GM19239 (cell line): Measurements from ENCODE around the gene PUS1.
"Not testable (repeated sequence)": the region's sequence is repeated elsewhere in the genome, so short reads cannot be mapped to it uniquely, and the experiment has no call there.

Experiments used
- DNase-seq: peaks from one replicate; pipeline ENCODE4 v3.0.0; 2011; ENCODE audit warnings: low spot score; ENCODE audit not compliant: insufficient read length
- FAIRE-seq: peaks from 2 replicates; lab custom pipeline; 2011; peaks lifted over from hg19 to GRCh38; lab: Jason Lieb, UNC

The PUS1 gene

DNA sequence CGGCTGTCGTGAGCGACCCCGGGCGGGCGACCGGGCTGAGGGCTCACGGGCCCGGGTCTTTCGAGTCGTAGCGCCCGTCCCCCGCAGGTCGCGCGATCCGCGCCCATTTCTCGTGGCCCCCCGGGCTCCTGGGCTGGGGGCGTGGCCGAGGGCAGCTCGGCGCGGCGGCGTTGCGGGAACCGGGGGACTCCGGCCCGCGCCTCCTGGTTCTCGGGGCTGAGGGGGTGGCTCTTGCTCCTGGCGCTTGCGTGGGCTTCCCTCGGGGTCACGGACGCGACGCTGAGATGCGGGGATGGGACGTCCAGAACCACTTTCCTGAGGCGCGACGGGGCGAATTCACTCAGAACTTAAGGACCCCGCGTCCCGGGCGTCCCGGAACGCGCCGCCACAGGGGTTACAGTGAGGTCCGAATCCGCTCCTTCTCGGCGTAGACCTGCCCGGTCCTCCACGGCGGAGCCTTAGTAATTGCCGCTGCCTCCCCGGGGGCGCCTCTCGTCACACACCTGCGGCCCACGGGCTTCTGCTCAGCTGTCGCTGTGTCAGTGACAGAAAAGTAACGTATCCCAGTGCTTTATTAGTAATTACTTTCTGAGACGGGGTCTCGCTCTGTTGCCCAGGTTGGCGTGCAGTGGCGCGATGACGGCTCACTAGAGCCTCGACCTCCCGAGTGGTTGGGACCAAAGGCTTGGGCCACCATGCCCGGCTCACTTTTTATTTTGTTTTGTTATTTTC, 21.3 kb downstream of the PUS1 start:
- DNase-seq = no peak
- FAIRE-seq = no peak

DNA sequence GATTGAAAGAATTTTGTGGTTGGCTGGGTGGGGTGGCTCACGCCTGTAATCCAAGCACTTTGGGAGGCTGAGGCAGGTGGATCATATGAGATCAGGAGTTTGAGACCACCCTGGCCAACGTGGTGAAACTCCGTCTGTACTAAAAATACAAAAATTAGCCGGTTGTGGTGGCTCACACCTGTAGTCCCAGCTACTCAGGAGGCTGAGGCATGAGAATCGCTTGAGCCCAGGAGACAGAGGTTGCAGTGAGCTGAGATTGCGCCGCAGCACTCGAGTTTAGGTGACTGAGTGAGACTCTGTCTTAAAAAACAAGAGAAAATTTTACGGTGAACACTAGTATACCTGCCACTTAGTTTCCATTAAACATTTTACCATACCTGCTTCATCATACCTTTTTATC, 24.7 kb downstream of the PUS1 start:
- not testable (repeated sequence) for DNase-seq, FAIRE-seq

DNA sequence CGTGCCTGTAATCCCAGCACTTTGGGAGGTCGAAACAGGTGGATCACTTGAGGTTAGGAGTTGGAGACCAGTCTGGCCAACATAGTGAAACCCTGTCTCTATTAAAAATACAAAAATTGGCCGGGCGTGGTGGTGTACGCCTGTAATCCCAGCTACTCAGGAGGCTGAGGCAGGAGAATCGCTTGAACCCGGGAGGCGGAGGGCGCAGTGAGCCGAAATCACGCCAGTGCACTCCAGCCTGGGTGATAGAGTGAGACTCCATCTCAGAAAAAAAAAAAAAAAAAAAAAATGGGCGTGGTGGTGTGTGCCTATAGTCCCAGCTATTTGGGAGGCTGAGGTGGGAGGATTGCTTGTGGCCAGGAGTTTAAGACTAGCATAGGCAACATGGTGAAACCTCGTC, 25.4 kb downstream of the PUS1 start:
- not testable (repeated sequence) for FAIRE-seq, DNase-seq

- no peak for FAIRE-seq
- DNase-seq = no peak
Measured at GRCh38 chr12:131959116-131959515, 30.0 kb downstream of the PUS1 start.

DNA sequence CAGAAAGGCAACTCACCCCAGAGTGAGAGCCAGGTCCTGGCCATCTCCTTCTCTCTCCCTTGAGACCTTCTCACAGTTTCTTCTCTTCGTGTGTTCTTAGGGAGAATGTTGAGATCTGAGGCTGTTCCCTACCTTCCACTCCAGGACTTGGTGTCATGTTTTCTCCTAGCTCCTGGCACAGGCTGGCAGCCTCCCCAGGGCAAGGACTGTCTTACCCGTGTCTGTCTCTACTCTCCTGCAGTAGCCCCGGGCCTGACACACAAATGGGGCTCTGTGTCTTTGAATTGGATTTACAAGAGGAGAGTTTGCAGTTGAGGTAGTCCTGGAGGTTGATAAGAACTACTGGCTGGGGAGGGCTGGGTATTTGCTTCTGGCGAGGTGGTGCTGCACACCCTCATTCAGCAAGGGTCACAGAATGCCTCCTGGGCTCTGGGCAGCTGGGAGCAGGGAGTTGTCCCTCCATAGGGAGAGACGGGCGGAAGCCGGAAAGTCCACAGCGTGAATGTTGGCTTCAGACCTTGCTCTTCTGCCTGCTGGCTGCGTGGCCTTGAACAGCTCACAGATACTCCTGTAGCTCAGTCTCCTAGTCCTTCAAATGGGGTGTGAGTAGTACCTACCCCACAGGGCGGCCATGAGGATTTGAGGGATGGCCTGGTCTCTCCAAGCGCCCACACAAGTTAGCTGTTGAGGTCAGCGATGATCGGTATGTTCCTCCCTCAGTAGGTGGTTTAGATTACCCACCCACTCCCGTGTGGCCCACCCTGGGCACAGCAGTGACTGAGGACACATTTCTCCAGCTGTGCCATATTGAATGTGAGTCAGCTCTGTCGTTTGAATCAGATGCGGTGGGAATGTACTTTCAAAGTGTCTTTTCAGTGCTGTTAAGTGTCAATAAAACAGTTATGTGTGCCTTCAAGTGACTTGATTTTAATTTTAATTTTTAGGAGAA, 30.8 kb downstream of the PUS1 start:
- DNase-seq (no peak), FAIRE-seq (no peak)

GRCh38 chr12:131960590-131961325, 31.7 kb downstream of the PUS1 start:
- not testable (repeated sequence) for DNase-seq

DNA sequence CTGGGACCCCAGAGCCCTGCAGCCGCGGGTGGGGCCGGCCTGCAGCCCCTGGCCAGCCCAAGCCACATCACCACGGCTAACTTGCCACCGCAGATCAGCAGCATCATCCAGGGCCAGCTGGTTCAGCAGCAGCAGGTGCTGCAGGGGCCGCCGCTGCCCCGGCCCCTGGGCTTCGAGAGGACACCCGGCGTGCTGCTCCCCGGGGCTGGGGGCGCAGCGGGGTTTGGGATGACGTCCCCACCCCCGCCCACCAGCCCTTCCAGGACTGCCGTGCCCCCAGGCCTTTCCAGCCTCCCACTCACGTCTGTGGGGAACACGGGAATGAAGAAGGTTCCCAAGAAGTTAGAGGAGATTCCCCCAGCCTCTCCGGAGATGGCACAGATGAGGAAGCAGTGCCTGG, 32.3 kb downstream of the PUS1 start:
- not testable (repeated sequence) for DNase-seq, FAIRE-seq

More at GRCh38 chr12:131960590-131961325, 31.7 kb downstream of the PUS1 start:
- not testable (repeated sequence) for FAIRE-seq

GRCh38 chr12:131962069-131962468, 33.0 kb downstream of the PUS1 start:
- FAIRE-seq (no peak), DNase-seq (no peak)

- FAIRE-seq (no peak), DNase-seq (no peak)
Measured at GRCh38 chr12:131963381-131963780, 34.3 kb downstream of the PUS1 start.

GRCh38 chr12:131965073-131965472, 36.0 kb downstream of the PUS1 start:
- DNase-seq = no peak
- FAIRE-seq = no peak

DNA sequence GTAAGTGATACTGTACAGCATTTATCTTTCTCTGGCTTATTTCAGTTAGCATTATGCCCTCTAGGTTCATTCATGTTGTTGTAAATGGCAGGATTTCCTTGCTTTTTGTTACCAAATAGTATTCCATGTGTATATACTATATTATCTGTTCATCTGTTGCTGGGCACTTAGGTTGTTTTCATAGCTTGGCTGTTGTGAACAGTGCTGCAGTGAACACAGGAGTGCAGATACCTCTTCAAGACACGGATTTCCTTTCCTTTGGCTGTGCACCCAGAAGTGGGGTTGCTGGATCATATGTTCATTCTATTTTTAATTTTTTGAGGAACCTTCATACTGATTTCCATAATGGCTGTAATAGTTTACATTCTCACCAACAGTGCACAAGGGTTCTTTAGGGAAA, 42.1 kb downstream of the PUS1 start:
- DNase-seq (no peak), FAIRE-seq (no peak)

DNA sequence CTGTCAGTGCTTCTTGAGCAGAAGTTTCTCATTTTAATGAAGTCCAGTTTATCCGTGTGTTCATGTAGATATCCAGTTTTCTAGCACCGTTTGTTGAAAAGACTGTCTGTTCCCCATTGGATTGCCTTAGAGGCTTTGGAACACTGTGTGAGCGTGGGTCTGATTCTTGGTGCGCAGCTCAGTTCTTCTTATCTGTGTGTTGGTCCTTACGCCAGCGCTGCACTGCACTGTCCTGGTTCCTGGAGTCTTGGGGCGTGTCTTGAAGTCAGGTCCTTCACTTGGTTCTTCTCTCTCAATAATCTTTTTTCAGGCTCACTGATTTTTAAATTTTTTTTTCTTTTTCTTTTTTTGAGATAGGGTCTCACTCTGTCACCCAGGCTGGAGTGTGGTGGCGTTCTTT, 46.2 kb downstream of the PUS1 start:
- no peak for FAIRE-seq
- DNase-seq = no peak

DNA sequence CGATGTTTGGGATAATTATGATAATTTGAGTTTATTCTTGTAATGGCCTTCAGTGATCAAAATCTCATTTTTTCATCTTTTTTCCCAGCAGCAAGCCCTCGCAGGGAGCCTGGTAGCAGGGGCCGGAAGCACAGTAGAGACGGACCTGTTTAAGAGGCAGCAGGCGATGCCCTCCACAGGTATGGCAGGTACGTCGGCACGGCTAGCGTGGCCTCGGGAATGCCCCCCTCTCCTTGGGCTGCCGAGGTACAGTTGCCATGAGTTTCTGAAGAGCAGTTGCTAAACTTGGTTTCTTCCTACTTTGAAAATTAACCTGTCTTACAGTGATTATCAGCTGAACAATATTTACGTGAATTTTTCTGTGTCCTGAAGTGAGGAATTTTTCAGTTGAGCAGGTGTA, 50.5 kb downstream of the PUS1 start:
- FAIRE-seq = no peak

GRCh38 chr12:131980263-131980662, 51.2 kb downstream of the PUS1 start:
- no peak for DNase-seq
- FAIRE-seq = no peak

More for the DNA sequence above, 50.5 kb downstream of the PUS1 start:
- DNase-seq = no peak

- FAIRE-seq (no peak), DNase-seq (no peak)
Measured at GRCh38 chr12:131981388-131981787, 52.3 kb downstream of the PUS1 start.

GRCh38 chr12:131982041-131982440, 53.0 kb downstream of the PUS1 start:
- FAIRE-seq (no peak), DNase-seq (no peak)

DNA sequence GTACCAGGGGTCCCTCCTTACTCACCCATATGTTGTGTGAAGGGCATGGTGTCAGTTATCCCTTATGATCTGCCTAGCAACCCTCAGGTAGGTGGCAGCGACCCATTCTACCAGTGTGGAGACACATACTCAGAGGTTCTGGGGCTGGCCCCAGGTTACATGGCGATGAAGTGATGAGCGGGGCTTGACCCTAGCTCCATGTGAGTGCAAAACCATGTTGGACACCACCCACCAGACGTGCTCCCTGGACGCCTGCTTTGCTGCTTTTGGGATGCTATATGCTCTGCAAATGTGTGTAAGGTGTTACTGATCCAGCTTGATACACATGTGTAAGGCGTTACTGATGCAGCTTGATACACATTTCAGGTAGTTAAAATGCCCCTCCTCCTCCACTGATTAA, 54.0 kb downstream of the PUS1 start:
- no peak for DNase-seq
- no peak for FAIRE-seq

- FAIRE-seq = no peak
- no peak for DNase-seq
Measured at GRCh38 chr12:131983554-131983953, 54.5 kb downstream of the PUS1 start.

DNA sequence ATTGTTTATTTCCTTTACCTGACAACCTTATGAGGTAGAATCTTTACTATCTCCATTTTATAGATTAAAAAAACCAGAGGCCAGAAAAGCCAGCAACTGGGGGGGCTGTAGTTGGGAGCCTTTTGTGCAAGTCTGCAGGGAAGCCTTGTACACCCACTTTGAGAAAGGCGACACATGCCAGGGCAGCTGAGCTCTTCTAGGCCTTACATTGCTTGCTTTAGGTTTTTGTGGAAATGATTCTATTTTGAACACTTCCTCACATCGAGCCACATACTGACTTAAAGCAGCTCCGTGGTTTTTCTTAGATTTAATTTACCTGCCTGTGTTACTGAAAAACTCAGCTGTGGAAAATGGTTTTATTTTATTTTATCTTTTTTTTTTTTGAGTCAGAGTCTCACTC, 55.3 kb downstream of the PUS1 start:
- DNase-seq = no peak
- FAIRE-seq = no peak

DNA sequence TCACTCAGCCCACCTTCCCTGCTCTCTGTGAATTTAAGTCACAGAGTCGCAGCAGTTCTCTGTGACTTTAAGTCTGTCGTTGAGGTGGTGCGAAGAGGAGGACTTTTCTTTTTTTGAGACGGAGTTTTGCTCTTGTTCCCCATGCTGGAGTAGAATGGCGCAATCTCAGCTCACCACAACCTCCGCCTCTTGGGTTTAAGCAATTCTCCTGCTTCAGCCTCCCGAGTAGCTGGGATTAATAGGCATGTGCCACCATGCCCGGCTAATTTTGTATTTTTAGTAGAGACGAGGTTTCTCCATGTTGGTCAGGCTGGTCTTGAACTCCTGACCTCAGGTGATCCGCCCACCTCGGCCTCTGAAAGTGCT, 56.4 kb downstream of the PUS1 start:
- not testable (repeated sequence) for DNase-seq, FAIRE-seq

GRCh38 chr12:131986361-131986760, 57.3 kb downstream of the PUS1 start:
- DNase-seq = no peak
- no peak for FAIRE-seq
